ENCODE results near the gene PLEKHO1. TPM values are rescaled to one million over a fixed set of nuclear protein-coding genes. Genes with fewer than 3 reads are reported as not detected.

Gene PLEKHO1
- 10 to 100 TPM; 21.9 to 42.7 TPM for total RNA-seq

DNA sequence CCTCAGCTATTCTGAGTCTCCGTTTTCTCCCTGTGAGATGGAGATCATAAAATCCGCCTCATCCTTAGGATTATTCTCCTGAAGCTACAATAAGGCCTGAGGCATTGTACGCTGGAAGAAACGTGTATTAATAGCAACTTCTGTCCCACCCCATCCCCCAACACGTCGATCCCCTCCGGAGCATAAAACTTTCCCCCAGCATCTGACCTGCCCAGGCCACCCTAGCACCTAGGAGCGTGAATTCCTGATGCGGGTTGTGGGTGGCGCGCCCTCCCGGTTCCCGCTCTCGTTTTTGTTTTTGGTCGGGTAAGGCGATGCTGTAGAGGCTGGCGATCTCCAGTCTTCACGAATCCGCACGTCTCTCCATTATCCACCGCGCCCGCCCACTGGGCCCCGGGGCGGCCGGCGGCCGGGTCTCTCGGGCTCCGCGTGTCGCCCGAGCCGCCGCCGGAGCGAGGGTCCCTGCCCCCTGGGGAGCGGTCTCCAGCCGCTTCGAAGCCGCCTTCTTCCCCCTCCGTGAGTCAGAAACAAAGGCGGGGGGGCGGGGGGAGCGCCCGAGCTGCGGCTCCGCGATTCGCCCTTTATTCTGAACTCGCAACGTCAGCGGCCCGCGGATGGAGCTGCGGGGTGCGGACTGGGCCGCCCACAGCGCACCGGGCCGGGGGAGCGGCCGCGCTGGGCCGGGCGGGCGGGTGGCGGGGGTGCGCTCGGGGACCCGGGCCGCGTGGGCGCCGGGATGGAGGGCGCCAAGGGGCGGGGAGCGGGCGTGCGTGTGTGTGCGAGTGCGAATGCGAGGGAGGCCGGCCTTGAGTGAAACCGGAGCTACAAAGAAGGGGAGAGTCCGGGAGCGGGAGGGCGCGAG is at the start of gene PLEKHO1:
PLEKHO1 (plus strand) TSS at position 646 of the 862 bp plus-strand sequence. CDS start 342 bp downstream, outside the sequence.
- peak within 1 kb of the TSS; percentile 91 to 94 for H3K4me3 Mint-ChIP-seq
- H3K36me3 Mint-ChIP-seq (ENCODE audit: insufficient read depth in 2 of 2), result peaks cover 4 to 8% of the 10 kb centered on the region in 2 donors
- peak within 1 kb of the TSS; percentile 93 for H3K27ac Mint-ChIP-seq
- peaks cover 73% of the 10 kb centered on the region for H3K4me1 Mint-ChIP-seq (ENCODE audit: low read depth)
- DNase-seq, result peak; percentile 80
- no peaks in the 10 kb centered on the region for H3K9me3 Mint-ChIP-seq
- ATAC-seq (replicated peaks in 1 of 2), result peak; percentile 86 to 87
- peaks cover 27% of the 10 kb centered on the region for H3K27me3 Mint-ChIP-seq (ENCODE audit: low read depth)

- ATAC-seq (replicated peaks in 1 of 2) (no peak), DNase-seq (no peak)
- Mint-ChIP-seq H3K27ac (no peak overlapping the region), H3K9me3 (no peaks in the 10 kb centered on the region), H3K27me3 (ENCODE audit: low read depth) (no peaks in the 10 kb centered on the region), H3K4me1 (ENCODE audit: low read depth) (peaks cover 26% of the 10 kb centered on the region), H3K36me3 (ENCODE audit: insufficient read depth in 2 of 2) (peaks cover 0 to 2% of the 10 kb centered on the region in 2 donors), H3K4me3 (no peak overlapping the region)
Measured at GRCh38 chr1:150102986-150103385, 46.7 kb upstream of the PLEKHO1 start.

DNA sequence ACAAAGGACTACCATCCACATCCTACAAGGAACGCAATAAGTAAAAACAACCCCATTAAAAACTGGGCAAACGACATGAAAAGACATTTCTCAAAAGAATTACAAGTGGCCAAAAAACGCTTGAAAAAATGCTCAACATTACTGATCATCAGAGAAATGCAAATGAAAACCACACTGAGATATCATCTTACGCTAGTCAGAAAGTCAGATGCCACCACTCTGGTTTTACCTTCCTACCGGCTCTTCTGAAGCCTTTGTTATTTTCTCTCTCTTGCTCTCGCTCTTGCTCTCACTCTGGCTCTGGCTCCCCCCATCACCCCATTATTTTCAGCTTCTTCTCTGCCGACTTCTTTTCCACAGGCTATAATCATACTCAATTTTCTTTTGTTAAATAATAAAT is 43.4 kb upstream of the PLEKHO1 start:
- H3K36me3 Mint-ChIP-seq (ENCODE audit: insufficient read depth in 2 of 2), result peaks cover 2 to 3% of the 10 kb centered on the region in 2 donors
- H3K27ac Mint-ChIP-seq, result peak overlapping the region; percentile 50
- H3K4me1 Mint-ChIP-seq (ENCODE audit: low read depth), result peaks cover 57% of the 10 kb centered on the region
- H3K4me3 Mint-ChIP-seq, result peak overlapping the region in 1 of 2 donors; percentile 70
- DNase-seq (peak; percentile 10 to 21), ATAC-seq (replicated peaks in 1 of 2) (peak; percentile 79 to 84)
- no peaks in the 10 kb centered on the region for H3K27me3 Mint-ChIP-seq (ENCODE audit: low read depth)
- no peaks in the 10 kb centered on the region for H3K9me3 Mint-ChIP-seq

DNA sequence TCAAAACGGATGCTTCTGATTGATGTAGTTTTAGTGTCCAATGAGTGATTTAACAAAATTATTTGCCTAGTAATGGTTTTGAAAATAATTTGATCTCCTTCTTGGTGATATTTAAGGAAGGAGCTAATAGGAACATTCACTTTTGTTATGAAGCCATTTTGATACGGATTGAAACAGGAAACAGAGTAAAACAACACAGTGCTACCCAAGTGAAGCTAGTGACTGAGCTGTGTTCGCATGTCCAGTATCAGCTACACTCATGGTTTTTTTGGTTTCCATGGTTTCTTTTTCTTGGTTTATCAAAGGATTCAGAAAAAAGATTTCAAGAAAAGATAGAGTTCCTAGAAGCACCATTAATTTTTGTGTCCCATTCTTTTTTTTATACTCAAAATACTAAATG is 40.1 kb upstream of the PLEKHO1 start:
- DNase-seq (no peak), ATAC-seq (replicated peaks in 1 of 2) (peak; percentile 54 to 68)
- Mint-ChIP-seq H3K9me3 (no peaks in the 10 kb centered on the region), H3K27me3 (ENCODE audit: low read depth) (no peaks in the 10 kb centered on the region), H3K4me1 (ENCODE audit: low read depth) (peaks cover 60% of the 10 kb centered on the region), H3K27ac (peak overlapping the region; percentile 99), H3K36me3 (ENCODE audit: insufficient read depth in 2 of 2) (peaks cover 5 to 8% of the 10 kb centered on the region in 2 donors), H3K4me3 (peak overlapping the region; percentile 61 to 92)

- ATAC-seq (replicated peaks in 1 of 2), result no peak
Measured at GRCh38 chr1:150110116-150110515, 39.6 kb upstream of the PLEKHO1 start.

DNA sequence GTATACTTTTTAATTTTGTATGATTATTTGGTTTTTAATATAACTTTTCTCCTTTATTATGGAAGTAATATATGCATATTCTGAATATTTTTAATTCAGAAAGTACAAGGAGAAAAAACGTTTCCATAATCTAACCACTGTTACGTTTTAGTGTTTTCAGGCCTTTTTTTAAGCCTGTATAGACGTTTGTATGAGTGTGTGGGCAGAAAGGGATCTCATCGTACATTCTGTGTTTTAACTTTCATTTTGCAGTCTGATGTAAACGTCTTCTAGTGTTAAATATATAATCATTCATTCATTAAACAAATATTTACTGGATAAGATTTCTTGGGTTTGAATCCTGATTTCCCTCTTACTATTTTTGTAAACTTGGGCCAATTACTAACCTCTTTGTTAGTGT is 38.0 kb upstream of the PLEKHO1 start:
- Mint-ChIP-seq H3K27ac (peak overlapping the region; percentile 80), H3K4me3 (peak overlapping the region; percentile 35 to 92), H3K9me3 (peaks cover 7 to 9% of the 10 kb centered on the region in 2 donors), H3K4me1 (ENCODE audit: low read depth) (peaks cover 44% of the 10 kb centered on the region), H3K27me3 (ENCODE audit: low read depth) (no peaks in the 10 kb centered on the region), H3K36me3 (ENCODE audit: insufficient read depth in 2 of 2) (peaks cover 11 to 19% of the 10 kb centered on the region in 2 donors)
- ATAC-seq (replicated peaks in 1 of 2) (peak in 1 of 2 donors; percentile 42), DNase-seq (no peak)

More at GRCh38 chr1:150110116-150110515, 39.6 kb upstream of the PLEKHO1 start:
- no peak for DNase-seq
- Mint-ChIP-seq H3K4me3 (peak overlapping the region; percentile 61 to 92), H3K9me3 (peaks cover 2% of the 10 kb centered on the region in 2 donors), H3K36me3 (ENCODE audit: insufficient read depth in 2 of 2) (peaks cover 6 to 10% of the 10 kb centered on the region in 2 donors), H3K27me3 (ENCODE audit: low read depth) (no peaks in the 10 kb centered on the region), H3K27ac (peak overlapping the region; percentile 99), H3K4me1 (ENCODE audit: low read depth) (peaks cover 59% of the 10 kb centered on the region)

DNA sequence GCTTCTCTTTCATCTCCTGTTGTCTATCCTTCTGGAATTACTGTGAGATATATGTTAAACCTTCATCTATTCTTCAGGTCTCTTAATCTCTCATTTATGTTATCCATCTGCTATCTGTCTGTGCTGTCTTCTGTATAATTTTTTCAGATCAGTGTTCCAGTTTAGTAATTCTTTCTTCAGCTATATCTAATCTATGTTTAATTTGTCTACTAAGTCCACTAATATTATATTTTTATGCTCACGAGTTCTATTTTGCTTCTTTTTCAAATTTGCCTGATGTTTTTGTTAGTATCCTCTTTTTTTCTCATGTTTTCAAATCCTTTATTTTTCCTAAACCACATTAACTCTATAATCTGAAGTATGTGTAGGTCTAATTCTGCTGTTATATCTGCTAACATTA is 34.6 kb upstream of the PLEKHO1 start:
- Mint-ChIP-seq H3K4me3 (no peak overlapping the region), H3K9me3 (peaks cover 7 to 9% of the 10 kb centered on the region in 2 donors), H3K4me1 (ENCODE audit: low read depth) (peaks cover 15% of the 10 kb centered on the region), H3K27ac (peak overlapping the region; percentile 80), H3K36me3 (ENCODE audit: insufficient read depth in 2 of 2) (peaks cover 11 to 20% of the 10 kb centered on the region in 2 donors), H3K27me3 (ENCODE audit: low read depth) (no peaks in the 10 kb centered on the region)
- DNase-seq (no peak), ATAC-seq (replicated peaks in 1 of 2) (no peak)

GRCh38 chr1:150118716-150119115 is 31.0 kb upstream of the PLEKHO1 start:
- Mint-ChIP-seq H3K27me3 (ENCODE audit: low read depth) (no peaks in the 10 kb centered on the region), H3K4me1 (ENCODE audit: low read depth) (peaks cover 10% of the 10 kb centered on the region), H3K27ac (no peak overlapping the region), H3K9me3 (peaks cover 9% of the 10 kb centered on the region in 2 donors), H3K4me3 (no peak overlapping the region), H3K36me3 (ENCODE audit: insufficient read depth in 2 of 2) (peaks cover 6 to 21% of the 10 kb centered on the region in 2 donors)
- ATAC-seq (replicated peaks in 1 of 2), result no peak
- no peak for DNase-seq

DNA sequence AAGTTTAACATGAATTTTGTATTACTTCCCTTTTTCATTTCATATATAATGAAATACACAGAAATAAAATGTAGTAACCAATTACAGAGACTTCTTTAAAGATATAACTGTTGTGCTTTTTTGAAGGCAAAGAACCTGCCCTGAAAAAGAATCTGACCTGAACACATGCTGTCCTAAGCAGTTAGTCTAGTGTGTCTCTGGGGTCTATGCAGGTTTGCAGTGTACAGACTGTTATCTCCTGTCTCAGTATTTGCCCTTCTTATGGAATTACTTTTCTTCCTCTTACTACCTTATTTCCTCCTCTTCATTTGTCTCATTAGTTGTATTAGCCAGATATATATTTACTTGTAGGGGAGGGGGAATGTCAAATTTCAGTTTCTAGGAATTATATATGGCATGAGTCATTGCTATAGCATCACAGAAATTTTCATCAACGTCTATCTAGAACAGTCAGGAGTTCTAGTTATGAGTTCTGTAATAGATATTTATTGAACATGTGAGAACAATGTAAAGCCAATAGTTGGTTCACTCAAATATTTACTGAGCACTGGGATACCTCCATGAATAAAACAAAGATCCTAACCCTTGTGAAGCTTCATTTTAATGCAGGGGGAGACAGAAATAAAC is 28.4 kb upstream of the PLEKHO1 start:
- Mint-ChIP-seq H3K27ac (peak overlapping the region; percentile 3), H3K4me1 (ENCODE audit: low read depth) (peaks cover 10% of the 10 kb centered on the region), H3K9me3 (peaks cover 0 to 1% of the 10 kb centered on the region in 2 donors), H3K36me3 (ENCODE audit: insufficient read depth in 2 of 2) (peaks cover 0 to 4% of the 10 kb centered on the region in 2 donors), H3K27me3 (ENCODE audit: low read depth) (no peaks in the 10 kb centered on the region), H3K4me3 (no peak overlapping the region)
- no peak for DNase-seq
- ATAC-seq (replicated peaks in 1 of 2), result no peak

DNA sequence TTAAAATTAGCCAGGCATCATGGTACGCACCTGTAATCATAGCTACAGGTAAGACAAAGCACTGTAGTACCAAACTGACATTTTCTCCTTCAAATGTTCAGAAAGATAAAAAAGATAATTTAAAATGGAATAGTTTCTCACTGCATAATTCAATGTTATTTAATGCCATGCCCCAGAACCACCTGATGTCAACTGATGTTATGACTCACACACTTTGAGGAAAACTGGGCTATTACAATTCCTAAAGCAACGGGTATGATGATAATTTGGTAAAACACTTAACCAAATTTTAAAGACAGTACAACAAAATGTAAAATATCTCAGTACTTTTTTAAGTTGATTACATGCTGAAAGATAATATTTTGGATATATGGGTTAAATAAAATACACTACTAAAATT is 22.9 kb upstream of the PLEKHO1 start:
- peaks cover 0 to 1% of the 10 kb centered on the region in 2 donors for H3K9me3 Mint-ChIP-seq
- ATAC-seq (replicated peaks in 1 of 2) (no peak), DNase-seq (no peak)
- H3K4me1 Mint-ChIP-seq (ENCODE audit: low read depth), result peaks cover 17% of the 10 kb centered on the region
- no peak overlapping the region for H3K27ac Mint-ChIP-seq
- no peaks in the 10 kb centered on the region for H3K27me3 Mint-ChIP-seq (ENCODE audit: low read depth)
- H3K36me3 Mint-ChIP-seq (ENCODE audit: insufficient read depth in 2 of 2), result peaks cover 0 to 3% of the 10 kb centered on the region in 2 donors
- H3K4me3 Mint-ChIP-seq, result no peak overlapping the region

DNA sequence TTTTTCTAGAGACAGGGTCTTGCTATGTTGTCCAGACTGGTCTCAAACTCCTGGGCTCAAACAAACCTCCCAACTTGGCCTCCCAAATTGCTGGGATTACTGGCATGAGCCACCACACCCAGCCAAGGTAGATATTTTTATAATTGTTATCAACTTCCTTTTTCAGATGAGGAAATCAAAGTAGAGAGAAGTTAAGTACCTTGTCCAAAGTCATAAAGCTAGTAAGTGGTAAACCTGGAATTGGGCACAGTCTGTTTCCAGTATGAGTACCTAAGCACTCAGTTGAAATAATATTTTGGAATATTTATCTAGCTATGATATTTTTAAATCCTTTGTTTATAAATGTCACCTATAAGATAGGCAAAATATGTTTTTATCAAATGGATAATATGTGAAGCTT is 22.3 kb upstream of the PLEKHO1 start:
- Mint-ChIP-seq H3K27ac (no peak overlapping the region), H3K27me3 (ENCODE audit: low read depth) (no peaks in the 10 kb centered on the region), H3K4me3 (no peak overlapping the region), H3K4me1 (ENCODE audit: low read depth) (peaks cover 16% of the 10 kb centered on the region), H3K9me3 (peaks cover 0 to 1% of the 10 kb centered on the region in 2 donors), H3K36me3 (ENCODE audit: insufficient read depth in 2 of 2) (peaks cover 0 to 3% of the 10 kb centered on the region in 2 donors)
- DNase-seq (no peak), ATAC-seq (replicated peaks in 1 of 2) (peak in 1 of 2 donors; percentile 15)

- H3K27ac Mint-ChIP-seq, result no peak overlapping the region
- peaks cover 16% of the 10 kb centered on the region for H3K4me1 Mint-ChIP-seq (ENCODE audit: low read depth)
- peaks cover 0 to 1% of the 10 kb centered on the region in 2 donors for H3K36me3 Mint-ChIP-seq (ENCODE audit: insufficient read depth in 2 of 2)
- H3K4me3 Mint-ChIP-seq, result no peak overlapping the region
- H3K27me3 Mint-ChIP-seq (ENCODE audit: low read depth), result no peaks in the 10 kb centered on the region
- peak; percentile 68 to 77 for ATAC-seq (replicated peaks in 1 of 2)
- peaks cover 0 to 1% of the 10 kb centered on the region in 2 donors for H3K9me3 Mint-ChIP-seq
- DNase-seq, result peak; percentile 50 to 53
Measured at GRCh38 chr1:150127868-150128267, 21.8 kb upstream of the PLEKHO1 start.

GRCh38 chr1:150132372-150132771 is 17.3 kb upstream of the PLEKHO1 start:
- DNase-seq (no peak), ATAC-seq (replicated peaks in 1 of 2) (no peak)
- H3K4me1 Mint-ChIP-seq (ENCODE audit: low read depth), result peaks cover 8% of the 10 kb centered on the region
- H3K4me3 Mint-ChIP-seq, result no peak overlapping the region
- H3K27me3 Mint-ChIP-seq (ENCODE audit: low read depth), result no peaks in the 10 kb centered on the region
- no peaks in the 10 kb centered on the region for H3K36me3 Mint-ChIP-seq (ENCODE audit: insufficient read depth in 2 of 2)
- no peak overlapping the region for H3K27ac Mint-ChIP-seq
- H3K9me3 Mint-ChIP-seq, result no peaks in the 10 kb centered on the region

Measured in activated T-cell treated with anti-CD3 and anti-CD28 coated beads, Interleukin-2, amount 50 U/mL, for 72 hours (primary cell).